ENCODE results near the gene ARHGEF1. TPM values are rescaled to one million over a fixed set of nuclear protein-coding genes. Genes with fewer than 3 reads are reported as not detected.
"Not testable (repeated sequence)": the region's sequence is repeated elsewhere in the genome, so short reads cannot be mapped to it uniquely, and the experiment has no call there.

The ARHGEF1 gene
- polyA plus RNA-seq, 2 donors: 51.2 to 104 TPM

DNA sequence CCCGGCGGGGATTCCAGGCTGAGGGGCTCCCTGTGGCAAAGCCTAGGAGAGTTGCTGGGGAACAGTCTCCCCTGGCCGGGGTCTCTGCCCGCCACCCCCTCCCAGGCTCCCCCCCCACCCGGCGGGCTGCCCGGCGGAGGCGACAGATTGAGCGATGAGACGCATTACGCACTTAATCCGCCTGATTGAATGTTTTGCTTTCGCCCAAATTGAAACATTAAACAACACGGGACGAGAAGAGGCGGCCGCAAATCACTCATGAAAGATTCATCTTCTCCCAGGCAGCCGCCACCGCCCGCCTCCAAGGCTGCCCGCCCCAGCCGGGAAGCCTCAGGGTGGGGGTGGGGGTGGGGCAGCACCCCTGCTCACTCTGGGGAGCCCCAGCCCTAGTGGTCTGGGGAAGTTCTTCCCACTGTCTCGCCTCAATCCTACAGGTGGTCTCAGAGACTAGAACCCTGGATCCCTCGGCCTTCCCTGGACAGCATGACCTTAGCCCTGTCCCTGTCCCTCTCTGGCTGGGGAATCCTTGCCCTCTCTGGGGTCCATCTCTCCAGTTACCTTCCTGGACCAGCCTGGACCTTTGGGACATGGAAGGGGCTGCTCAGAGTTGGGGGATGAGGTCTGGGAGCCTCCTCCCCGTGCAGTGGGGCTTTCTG is 52.9 kb downstream of the ARHGEF1 start:
- Histone ChIP-seq H3K9me3 (ENCODE audit: control insufficient read depth in 2 of 2, insufficient read depth in 1 of 2, low read depth in 1 of 2, low read length in 1 of 2) (no peaks in the 10 kb centered on the region), H3K4me3 (ENCODE audit: low read depth in 1 of 2, low read length in 2 of 2) (no peak overlapping the region), H3K27ac (ENCODE audit: low read depth in 2 of 2, low read length in 1 of 2) (no peak overlapping the region), H3K27me3 (ENCODE audit: control insufficient read depth in 1 of 2, insufficient read depth in 2 of 2, low read length in 2 of 2) (peaks cover 0 to 15% of the 10 kb centered on the region in 2 donors), H3K36me3 (ENCODE audit: control insufficient read depth in 2 of 2, insufficient read depth in 2 of 2, low read length in 1 of 2) (no peaks in the 10 kb centered on the region), H3K4me1 (ENCODE audit: control insufficient read depth in 2 of 2, insufficient read depth in 2 of 2, low read length in 1 of 2) (peaks cover 2 to 3% of the 10 kb centered on the region in 2 donors)
- WGBS, 2 donors: 12 to 22% methylated on average over 18 to 26 of the region's 26 CpGs

DNA sequence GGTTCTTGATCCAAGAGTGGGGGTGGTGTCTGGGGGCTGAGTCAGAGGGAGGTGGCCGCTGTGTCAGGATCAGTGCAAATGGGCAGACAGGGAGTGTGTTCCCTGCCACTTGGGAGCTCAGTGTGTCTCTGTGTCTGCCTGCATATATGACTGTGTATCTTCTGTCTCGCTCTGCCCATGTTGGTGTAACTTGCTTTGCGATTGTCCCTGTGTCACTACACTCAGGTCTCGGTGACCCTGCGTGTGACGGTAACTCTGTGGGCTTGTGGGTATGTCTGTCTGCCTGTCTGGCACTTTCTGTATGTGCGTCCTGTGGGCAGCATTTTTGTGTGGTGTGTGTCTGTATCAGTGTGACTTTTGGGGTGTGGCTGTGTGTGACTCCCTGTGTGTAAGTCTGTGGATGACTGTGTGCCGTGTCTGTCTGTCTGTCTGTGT is 53.4 kb downstream of the ARHGEF1 start:
- Histone ChIP-seq H3K27me3 (ENCODE audit: control insufficient read depth in 1 of 2, insufficient read depth in 2 of 2, low read length in 2 of 2) (peaks cover 0 to 19% of the 10 kb centered on the region in 2 donors), H3K4me1 (ENCODE audit: control insufficient read depth in 2 of 2, insufficient read depth in 2 of 2, low read length in 1 of 2) (peaks cover 2 to 3% of the 10 kb centered on the region in 2 donors), H3K36me3 (ENCODE audit: control insufficient read depth in 2 of 2, insufficient read depth in 2 of 2, low read length in 1 of 2) (no peaks in the 10 kb centered on the region), H3K27ac (ENCODE audit: low read depth in 2 of 2, low read length in 1 of 2) (no peak overlapping the region), H3K4me3 (ENCODE audit: low read depth in 1 of 2, low read length in 2 of 2) (no peak overlapping the region), H3K9me3 (ENCODE audit: control insufficient read depth in 2 of 2, insufficient read depth in 1 of 2, low read depth in 1 of 2, low read length in 1 of 2) (no peaks in the 10 kb centered on the region)
- 59 to 61% methylated on average over 8 of the region's 8 CpGs for WGBS, 2 donors

DNA sequence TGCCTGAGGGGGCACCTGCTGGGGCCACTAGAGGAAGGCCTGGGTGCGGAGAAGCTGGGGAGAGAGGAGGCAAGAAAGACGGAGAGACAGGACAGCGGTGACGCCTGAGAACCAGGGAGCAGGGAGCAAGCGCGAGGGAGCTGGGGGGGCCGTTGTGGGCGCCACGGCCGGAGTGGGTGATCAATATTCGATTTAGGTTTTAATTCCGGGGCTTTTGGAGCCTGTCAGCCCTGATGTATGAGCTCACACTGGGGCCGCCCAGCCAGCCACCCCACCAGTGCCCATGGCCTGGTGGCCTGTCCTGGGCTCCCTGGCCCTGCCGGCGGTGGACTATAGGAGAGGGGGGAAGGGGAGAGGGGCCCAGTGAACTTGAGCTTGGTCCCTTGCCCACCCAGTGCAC is 54.0 kb downstream of the ARHGEF1 start:
- no peaks in the 10 kb centered on the region for H3K36me3 ChIP-seq (ENCODE audit: control insufficient read depth in 2 of 2, insufficient read depth in 2 of 2, low read length in 1 of 2)
- H3K27ac ChIP-seq (ENCODE audit: low read depth in 2 of 2, low read length in 1 of 2): no peak overlapping the region
- peaks cover 0 to 19% of the 10 kb centered on the region in 2 donors for H3K27me3 ChIP-seq (ENCODE audit: control insufficient read depth in 1 of 2, insufficient read depth in 2 of 2, low read length in 2 of 2)
- H3K4me3 ChIP-seq (ENCODE audit: low read depth in 1 of 2, low read length in 2 of 2): no peak overlapping the region
- H3K4me1 ChIP-seq (ENCODE audit: control insufficient read depth in 2 of 2, insufficient read depth in 2 of 2, low read length in 1 of 2): peaks cover 2 to 3% of the 10 kb centered on the region in 2 donors
- H3K9me3 ChIP-seq (ENCODE audit: control insufficient read depth in 2 of 2, insufficient read depth in 1 of 2, low read depth in 1 of 2, low read length in 1 of 2): no peaks in the 10 kb centered on the region
- WGBS, 2 donors: 61 to 69% methylated on average over 12 to 15 of the region's 15 CpGs

GRCh38 chr19:41937525-41938468 is 54.8 kb downstream of the ARHGEF1 start:
- Histone ChIP-seq H3K4me1 (ENCODE audit: control insufficient read depth in 2 of 2, insufficient read depth in 2 of 2, low read length in 1 of 2) (peaks cover 2 to 3% of the 10 kb centered on the region in 2 donors), H3K9me3 (ENCODE audit: control insufficient read depth in 2 of 2, insufficient read depth in 1 of 2, low read depth in 1 of 2, low read length in 1 of 2) (no peaks in the 10 kb centered on the region), H3K27me3 (ENCODE audit: control insufficient read depth in 1 of 2, insufficient read depth in 2 of 2, low read length in 2 of 2) (peaks cover 0 to 12% of the 10 kb centered on the region in 2 donors), H3K27ac (ENCODE audit: low read depth in 2 of 2, low read length in 1 of 2) (no peak overlapping the region), H3K4me3 (ENCODE audit: low read depth in 1 of 2, low read length in 2 of 2) (no peak overlapping the region), H3K36me3 (ENCODE audit: control insufficient read depth in 2 of 2, insufficient read depth in 2 of 2, low read length in 1 of 2) (no peaks in the 10 kb centered on the region)
- WGBS, 2 donors: 43 to 49% methylated on average over 22 of the region's 22 CpGs

- peaks cover 0 to 12% of the 10 kb centered on the region in 2 donors for H3K27me3 ChIP-seq (ENCODE audit: control insufficient read depth in 1 of 2, insufficient read depth in 2 of 2, low read length in 2 of 2)
- not testable (repeated sequence) for H3K27ac ChIP-seq (ENCODE audit: low read depth in 2 of 2, low read length in 1 of 2); H3K36me3 ChIP-seq (ENCODE audit: control insufficient read depth in 2 of 2, insufficient read depth in 2 of 2, low read length in 1 of 2); H3K9me3 ChIP-seq (ENCODE audit: control insufficient read depth in 2 of 2, insufficient read depth in 1 of 2, low read depth in 1 of 2, low read length in 1 of 2); H3K4me1 ChIP-seq (ENCODE audit: control insufficient read depth in 2 of 2, insufficient read depth in 2 of 2, low read length in 1 of 2); H3K4me3 ChIP-seq (ENCODE audit: low read depth in 1 of 2, low read length in 2 of 2)
These were observed 56.2 kb downstream of the ARHGEF1 start for GRCh38 chr19:41939209-41939608.

- 4 to 9% methylated on average over 57 to 83 of the region's 83 CpGs for WGBS, 2 donors
- peak overlapping the region; percentile 32 to 34 for H3K4me3 ChIP-seq (ENCODE audit: low read depth in 1 of 2, low read length in 2 of 2)
- H3K27ac ChIP-seq (ENCODE audit: low read depth in 2 of 2, low read length in 1 of 2): no peak overlapping the region
- H3K27me3 ChIP-seq (ENCODE audit: control insufficient read depth in 1 of 2, insufficient read depth in 2 of 2, low read length in 2 of 2): peaks cover 0 to 12% of the 10 kb centered on the region in 2 donors
- peaks cover 0 to 2% of the 10 kb centered on the region in 2 donors for H3K4me1 ChIP-seq (ENCODE audit: control insufficient read depth in 2 of 2, insufficient read depth in 2 of 2, low read length in 1 of 2)
- H3K9me3 ChIP-seq (ENCODE audit: control insufficient read depth in 2 of 2, insufficient read depth in 1 of 2, low read depth in 1 of 2, low read length in 1 of 2): no peaks in the 10 kb centered on the region
- H3K36me3 ChIP-seq (ENCODE audit: control insufficient read depth in 2 of 2, insufficient read depth in 2 of 2, low read length in 1 of 2): no peaks in the 10 kb centered on the region
These were observed 57.1 kb downstream of the ARHGEF1 start for GRCh38 chr19:41939861-41940730.

DNA sequence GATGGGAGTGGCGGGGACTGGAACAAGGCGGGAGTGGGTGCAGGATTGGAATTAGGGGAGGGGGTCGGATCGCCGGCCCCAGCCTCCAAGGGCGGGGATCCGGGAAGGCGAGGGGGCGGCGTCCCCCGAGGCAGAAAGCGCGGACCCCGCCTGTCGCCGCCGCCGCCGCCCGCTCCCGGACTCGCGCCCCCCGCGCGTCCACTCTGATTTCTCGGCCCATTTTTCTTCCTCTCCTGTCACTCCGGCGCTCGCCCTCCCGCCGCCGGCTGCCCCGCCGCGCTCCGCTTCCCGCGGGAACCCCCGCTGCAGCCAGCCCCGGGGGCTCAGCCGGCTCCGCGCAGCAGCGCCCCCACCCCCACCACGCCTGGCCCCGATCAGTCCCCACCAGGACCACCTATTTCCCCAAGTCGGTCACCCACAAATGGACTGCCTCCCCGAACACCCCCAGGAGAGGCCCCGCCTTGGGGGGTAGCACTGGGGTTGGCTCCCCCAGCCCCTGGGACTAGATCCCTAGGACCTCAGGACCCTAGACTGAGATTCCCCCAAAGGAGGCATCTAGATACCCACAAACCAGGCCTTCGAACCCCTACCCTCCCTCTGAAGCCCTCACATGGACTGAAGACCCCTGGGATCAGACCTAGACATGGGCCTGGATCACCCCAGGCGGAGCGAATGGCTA is 57.9 kb downstream of the ARHGEF1 start:
- no peaks in the 10 kb centered on the region for H3K9me3 ChIP-seq (ENCODE audit: control insufficient read depth in 2 of 2, insufficient read depth in 1 of 2, low read depth in 1 of 2, low read length in 1 of 2)
- H3K4me1 ChIP-seq (ENCODE audit: control insufficient read depth in 2 of 2, insufficient read depth in 2 of 2, low read length in 1 of 2): peaks cover 0 to 2% of the 10 kb centered on the region in 2 donors
- H3K36me3 ChIP-seq (ENCODE audit: control insufficient read depth in 2 of 2, insufficient read depth in 2 of 2, low read length in 1 of 2): no peaks in the 10 kb centered on the region
- H3K27me3 ChIP-seq (ENCODE audit: control insufficient read depth in 1 of 2, insufficient read depth in 2 of 2, low read length in 2 of 2): peaks cover 0 to 12% of the 10 kb centered on the region in 2 donors
- 11 to 20% methylated on average over 14 to 53 of the region's 53 CpGs for WGBS, 2 donors
- H3K4me3 ChIP-seq (ENCODE audit: low read depth in 1 of 2, low read length in 2 of 2): peak overlapping the region; percentile 32 to 34
- H3K27ac ChIP-seq (ENCODE audit: low read depth in 2 of 2, low read length in 1 of 2): no peak overlapping the region

- H3K9me3 ChIP-seq (ENCODE audit: control insufficient read depth in 2 of 2, insufficient read depth in 1 of 2, low read depth in 1 of 2, low read length in 1 of 2): no peaks in the 10 kb centered on the region
- H3K27ac ChIP-seq (ENCODE audit: low read depth in 2 of 2, low read length in 1 of 2): no peak overlapping the region
- no peaks in the 10 kb centered on the region for H3K36me3 ChIP-seq (ENCODE audit: control insufficient read depth in 2 of 2, insufficient read depth in 2 of 2, low read length in 1 of 2)
- peaks cover 0 to 12% of the 10 kb centered on the region in 2 donors for H3K27me3 ChIP-seq (ENCODE audit: control insufficient read depth in 1 of 2, insufficient read depth in 2 of 2, low read length in 2 of 2)
- H3K4me3 ChIP-seq (ENCODE audit: low read depth in 1 of 2, low read length in 2 of 2): no peak overlapping the region
- H3K4me1 ChIP-seq (ENCODE audit: control insufficient read depth in 2 of 2, insufficient read depth in 2 of 2, low read length in 1 of 2): no peaks in the 10 kb centered on the region
- WGBS, 2 donors: 85 to 91% methylated on average over 7 to 9 of the region's 9 CpGs
These were observed 58.6 kb downstream of the ARHGEF1 start for GRCh38 chr19:41941410-41942202.
